IPS DF 6.9 (cell line): Measurements from ENCODE around the gene KIR2DL4.
"Not testable (repeated sequence)": the region's sequence is repeated elsewhere in the genome, so short reads cannot be mapped to it uniquely, and the experiment has no call there.

Experiments
- DNase-seq: peaks from one replicate; pipeline ENCODE4 v3.0.0-alpha.2; 2013; ENCODE audit warnings: low read depth, low spot score
- H3K27ac ChIP-seq: one replicate; pipeline ENCODE4 v1.5.1; 2013; ENCODE audit warnings: low read length, control low read depth
- H3K27me3 ChIP-seq: 2 replicates; pipeline ENCODE4 v1.6.1; 2013; ENCODE audit warnings: mild to moderate bottlenecking, low read length; ENCODE audit not compliant: control insufficient read depth, insufficient read depth
- H3K36me3 ChIP-seq: 2 replicates; pipeline ENCODE4 v1.6.1; 2013; ENCODE audit warnings: low read length; ENCODE audit not compliant: control insufficient read depth, insufficient read depth
- H3K4me1 ChIP-seq: 2 replicates; pipeline ENCODE4 v1.6.1; 2013; ENCODE audit warnings: low read length; ENCODE audit not compliant: control insufficient read depth, insufficient read depth
- H3K4me3 ChIP-seq: 2 replicates; pipeline ENCODE4 v1.5.1; 2013; ENCODE audit warnings: mild to moderate bottlenecking, low read length
- H3K9me3 ChIP-seq: 2 replicates; pipeline ENCODE4 v1.6.1; 2013; ENCODE audit warnings: low read length, inconsistent platforms; ENCODE audit not compliant: control insufficient read depth, insufficient read depth
- WGBS: extraction: QIAGEN DNeasy Blood & Tissue Kit; methylation state at CpG from one replicate; pipeline ENCODE4 v1.1.7; 2013; ENCODE audit warnings: mixed read lengths, missing lambda C conversion rate; ENCODE audit not compliant: insufficient read length, insufficient coverage; 5-methylcytosine and 5-hydroxymethylcytosine counted together

The KIR2DL4 gene

DNA sequence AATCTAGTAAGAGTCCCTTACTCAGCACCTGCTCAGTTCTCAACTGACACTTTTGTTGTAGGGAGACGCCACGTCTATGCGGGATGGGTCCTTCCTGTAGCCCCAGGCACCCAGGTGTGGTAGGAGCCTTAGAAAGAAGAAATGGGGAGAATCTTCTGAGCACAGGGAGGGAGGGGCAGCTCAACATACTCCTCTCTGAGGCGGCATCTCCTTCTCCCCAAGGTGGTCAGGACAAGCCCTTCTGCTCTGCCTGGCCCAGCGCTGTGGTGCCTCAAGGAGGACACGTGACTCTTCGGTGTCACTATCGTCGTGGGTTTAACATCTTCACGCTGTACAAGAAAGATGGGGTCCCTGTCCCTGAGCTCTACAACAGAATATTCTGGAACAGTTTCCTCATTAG is 1.2 kb downstream of the KIR2DL4 start:
- no peak for DNase-seq
- Histone ChIP-seq H3K9me3 (peaks cover 19% of the 10 kb centered on the region), H3K4me1 (no peaks in the 10 kb centered on the region), H3K36me3 (no peaks in the 10 kb centered on the region), H3K4me3 (no peak overlapping the region), H3K27ac (no peak overlapping the region), H3K27me3 (no peaks in the 10 kb centered on the region)
- WGBS: no CpG with 5 or more reads among the region's 10 CpGs

DNA sequence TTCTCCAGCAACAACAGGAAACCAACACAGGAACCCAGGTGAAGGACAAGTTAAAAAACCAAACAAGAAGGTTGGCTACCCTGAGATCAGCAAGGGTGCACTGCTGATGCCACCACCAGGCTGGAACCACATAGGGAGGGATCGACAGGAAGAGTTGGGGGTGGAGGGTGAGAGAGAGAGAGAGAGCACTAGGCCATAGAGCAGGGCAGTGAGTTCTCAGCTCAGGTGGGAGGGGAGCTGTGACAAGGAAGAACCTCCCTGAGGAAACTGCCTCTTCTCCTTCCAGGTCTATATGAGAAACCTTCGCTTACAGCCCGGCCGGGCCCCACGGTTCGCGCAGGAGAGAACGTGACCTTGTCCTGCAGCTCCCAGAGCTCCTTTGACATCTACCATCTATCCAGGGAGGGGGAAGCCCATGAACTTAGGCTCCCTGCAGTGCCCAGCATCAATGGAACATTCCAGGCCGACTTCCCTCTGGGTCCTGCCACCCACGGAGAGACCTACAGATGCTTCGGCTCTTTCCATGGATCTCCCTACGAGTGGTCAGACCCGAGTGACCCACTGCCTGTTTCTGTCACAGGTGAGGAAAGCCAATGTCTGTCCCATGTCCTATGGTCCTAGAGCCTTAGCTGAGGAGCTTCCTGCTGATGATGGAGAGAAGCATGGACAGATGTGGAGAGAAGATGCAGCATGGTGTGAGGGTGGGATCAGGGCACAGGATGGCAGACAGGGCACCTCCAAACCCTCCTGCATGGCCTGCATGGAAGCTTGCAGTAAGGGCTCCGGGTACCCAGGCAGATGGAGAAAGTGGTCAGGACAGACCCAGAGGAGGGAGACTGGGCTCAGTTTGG is 2.5 kb downstream of the KIR2DL4 start:
- Histone ChIP-seq H3K27ac (no peak overlapping the region), H3K4me3 (no peak overlapping the region), H3K27me3 (no peaks in the 10 kb centered on the region), H3K4me1 (no peaks in the 10 kb centered on the region), H3K36me3 (no peaks in the 10 kb centered on the region), H3K9me3 (peaks cover 19% of the 10 kb centered on the region)
- no CpG with 5 or more reads among the region's 14 CpGs for WGBS
- DNase-seq: no peak

DNA sequence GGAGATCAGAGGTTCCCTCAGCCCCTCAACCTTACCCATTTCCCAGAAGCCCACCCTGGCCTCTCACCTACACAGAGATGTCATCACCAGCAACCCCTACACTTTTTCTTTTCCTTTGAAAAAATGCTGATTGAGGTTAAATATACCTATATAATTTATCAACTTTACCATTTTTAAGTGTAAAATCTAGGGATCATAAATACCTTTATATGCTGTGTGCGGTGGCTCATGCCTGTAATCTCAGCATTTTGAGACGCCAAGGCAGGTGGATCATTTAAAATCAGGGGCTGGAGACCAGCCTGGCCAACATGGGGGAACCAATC is 3.1 kb downstream of the KIR2DL4 start:
- WGBS: no CpG with 5 or more reads among the region's 2 CpGs
- no peak overlapping the region for H3K4me3 ChIP-seq
- H3K4me1 ChIP-seq: no peaks in the 10 kb centered on the region
- no peaks in the 10 kb centered on the region for H3K36me3 ChIP-seq
- DNase-seq: no peak
- no peaks in the 10 kb centered on the region for H3K27me3 ChIP-seq
- no peak overlapping the region for H3K27ac ChIP-seq
- peaks cover 19% of the 10 kb centered on the region for H3K9me3 ChIP-seq

DNA sequence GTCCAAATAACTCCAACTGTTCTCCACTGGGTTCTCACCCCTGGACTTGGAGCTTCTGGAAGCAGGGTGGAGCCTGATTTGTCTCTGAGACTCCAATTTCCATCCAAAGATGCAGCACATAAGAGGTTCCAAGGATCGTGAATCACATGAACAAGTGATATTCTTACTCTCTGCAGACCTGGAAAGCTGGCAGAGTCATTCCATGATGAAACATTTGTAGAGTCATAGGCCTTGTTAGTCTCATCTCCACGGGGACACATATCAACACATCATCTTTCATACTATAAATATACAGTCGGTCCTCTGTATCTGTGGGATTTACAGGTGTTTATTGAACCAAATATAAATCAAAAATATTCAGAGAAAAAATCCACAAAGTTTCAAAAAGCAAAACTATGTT is 11.2 kb downstream of the KIR2DL4 start:
- DNase-seq, H3K4me1 ChIP-seq, H3K4me3 ChIP-seq, H3K36me3 ChIP-seq, H3K27ac ChIP-seq, H3K27me3 ChIP-seq: not testable (repeated sequence)
- WGBS: no CpG with 5 or more reads among the region's 3 CpGs
- peaks cover 16% of the 10 kb centered on the region for H3K9me3 ChIP-seq

DNA sequence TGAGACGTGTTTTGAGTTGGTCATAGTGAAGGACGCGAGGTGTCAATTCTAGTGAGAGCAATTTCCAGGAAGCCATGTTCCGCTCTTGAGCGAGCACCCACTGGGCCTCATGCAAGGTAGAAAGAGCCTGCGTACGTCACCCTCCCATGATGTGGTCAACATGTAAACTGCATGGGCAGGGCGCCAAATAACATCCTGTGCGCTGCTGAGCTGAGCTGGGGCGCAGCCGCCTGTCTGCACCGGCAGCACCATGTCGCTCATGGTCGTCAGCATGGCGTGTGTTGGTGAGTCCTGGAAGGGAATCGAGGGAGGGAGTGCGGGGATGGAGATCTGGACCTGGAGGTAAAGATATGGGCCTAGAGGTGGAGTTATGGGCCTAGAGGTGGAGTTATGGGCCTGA is 12.8 kb downstream of the KIR2DL4 start, which contains the start of gene KIR3DL1:
Gene KIR3DL1 (plus strand): TSS at position 218 of the 400 bp plus-strand sequence.
- H3K9me3 ChIP-seq: peaks cover 20% of the 10 kb centered on the region
- WGBS: no CpG with 5 or more reads among the region's 17 CpGs
- H3K27me3 ChIP-seq, H3K4me1 ChIP-seq, H3K36me3 ChIP-seq, H3K27ac ChIP-seq, DNase-seq, H3K4me3 ChIP-seq: not testable (repeated sequence)

DNA sequence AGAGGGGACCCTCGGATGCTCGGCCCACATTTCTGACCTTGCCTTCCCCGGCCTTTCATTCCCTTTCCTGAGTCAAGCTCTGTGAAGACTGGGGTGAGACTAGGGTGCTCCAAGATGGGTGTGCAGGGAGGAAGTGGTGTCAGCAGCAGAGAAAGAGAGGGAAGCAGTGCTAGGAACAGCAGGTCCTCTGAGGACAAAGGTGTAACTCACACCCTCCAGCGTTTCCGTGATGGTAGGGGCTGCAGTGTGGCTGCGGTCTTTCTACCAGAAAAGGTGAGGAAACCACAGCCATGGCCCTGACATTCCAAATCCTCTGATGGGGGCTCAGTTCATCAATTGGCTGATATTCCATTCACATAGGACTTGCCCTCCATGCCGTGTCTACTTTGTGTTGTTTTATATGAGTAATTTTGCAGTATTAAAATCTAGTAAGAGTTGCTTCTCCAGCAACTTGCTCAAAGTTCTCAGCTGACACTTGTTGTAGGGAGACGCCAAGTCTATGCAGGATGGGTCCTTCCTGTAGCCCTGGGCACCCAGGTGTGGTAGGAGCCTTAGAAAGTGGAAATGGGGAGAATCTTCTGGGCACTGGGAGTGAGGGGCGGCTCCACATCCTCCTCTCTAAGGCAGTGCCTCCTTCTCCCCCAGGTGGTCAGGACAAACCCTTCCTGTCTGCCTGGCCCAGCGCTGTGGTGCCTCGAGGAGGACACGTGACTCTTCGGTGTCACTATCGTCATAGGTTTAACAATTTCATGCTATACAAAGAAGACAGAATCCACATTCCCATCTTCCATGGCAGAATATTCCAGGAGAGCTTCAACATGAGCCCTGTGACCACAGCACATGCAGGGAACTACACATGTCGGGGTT is 14.5 kb downstream of the KIR2DL4 start:
- Histone ChIP-seq H3K36me3 (no peaks in the 10 kb centered on the region), H3K4me3 (no peak overlapping the region), H3K27ac (no peak overlapping the region), H3K4me1 (no peaks in the 10 kb centered on the region), H3K27me3 (no peaks in the 10 kb centered on the region), H3K9me3 (peaks cover 15% of the 10 kb centered on the region)
- no CpG with 5 or more reads among the region's 15 CpGs for WGBS
- DNase-seq: no peak

DNA sequence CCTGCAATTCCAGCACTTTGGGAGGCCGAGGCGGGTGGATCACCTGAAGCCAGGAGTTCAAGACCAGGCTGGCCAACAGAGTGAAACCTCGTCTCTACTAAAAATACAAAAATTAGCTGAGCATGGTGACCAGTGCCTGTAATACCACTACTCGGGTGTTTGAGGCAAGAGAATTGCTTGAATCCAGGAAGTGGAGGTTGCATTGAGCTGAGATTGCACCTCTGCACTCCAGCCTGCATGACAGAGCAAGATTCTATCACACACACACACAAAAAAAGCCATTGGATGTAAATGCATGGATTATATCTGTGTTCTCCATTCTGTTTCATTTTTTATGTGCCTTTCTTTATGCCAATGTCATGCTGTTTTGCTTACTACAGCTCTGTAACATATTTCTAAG is 21.0 kb downstream of the KIR2DL4 start:
- H3K4me1 ChIP-seq, H3K4me3 ChIP-seq: not testable (repeated sequence)
- no CpG with 5 or more reads among the region's 4 CpGs for WGBS

DNA sequence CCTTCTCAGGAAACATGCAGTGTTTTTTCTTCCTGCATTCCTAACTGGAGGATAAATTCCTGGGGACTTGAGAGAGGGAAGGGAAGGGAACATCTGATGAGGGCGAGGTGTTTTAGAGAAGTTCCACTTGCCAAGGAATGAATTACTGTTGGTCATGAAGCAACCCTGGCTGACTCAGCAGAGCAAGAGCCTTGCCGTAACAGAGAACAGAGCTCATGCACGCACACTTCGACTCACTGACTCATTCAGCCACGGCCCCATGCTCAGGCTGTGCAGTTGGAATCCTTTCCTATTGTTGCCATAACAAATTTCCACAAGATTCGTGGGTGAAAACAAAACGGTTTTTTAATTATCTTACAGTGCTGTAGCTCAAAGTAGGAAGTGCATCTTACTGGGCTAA is 21.9 kb downstream of the KIR2DL4 start:
- DNase-seq, H3K4me1 ChIP-seq, H3K36me3 ChIP-seq, H3K9me3 ChIP-seq, H3K27me3 ChIP-seq, H3K4me3 ChIP-seq, H3K27ac ChIP-seq: not testable (repeated sequence)
- WGBS: no CpG with 5 or more reads among the region's 7 CpGs

More for the DNA sequence above, 21.0 kb downstream of the KIR2DL4 start:
- H3K27me3 ChIP-seq, H3K9me3 ChIP-seq, H3K36me3 ChIP-seq, DNase-seq, H3K27ac ChIP-seq: not testable (repeated sequence)

DNA sequence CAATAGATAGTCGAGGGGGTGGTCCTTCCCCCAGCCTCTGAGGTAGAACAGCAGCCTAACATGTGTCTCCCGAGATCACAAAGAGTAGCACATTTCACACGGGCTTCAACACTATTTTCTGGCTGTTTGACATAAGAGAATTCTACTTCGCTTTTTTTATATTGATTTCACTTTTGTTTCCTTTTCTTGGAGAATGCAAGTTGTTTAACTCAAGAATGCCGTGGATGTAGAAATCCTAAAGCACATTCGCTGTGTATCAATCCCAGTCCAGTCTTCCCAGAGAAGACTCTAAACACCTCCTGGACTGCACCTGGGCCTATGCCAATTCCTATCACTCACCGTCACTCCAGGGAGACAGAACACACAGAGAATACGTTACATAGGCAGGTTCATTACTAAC is 24.7 kb downstream of the KIR2DL4 start:
- DNase-seq, H3K27ac ChIP-seq, H3K4me1 ChIP-seq, H3K27me3 ChIP-seq, H3K36me3 ChIP-seq, H3K9me3 ChIP-seq, H3K4me3 ChIP-seq: not testable (repeated sequence)
- no CpG with 5 or more reads among the region's 8 CpGs for WGBS

DNA sequence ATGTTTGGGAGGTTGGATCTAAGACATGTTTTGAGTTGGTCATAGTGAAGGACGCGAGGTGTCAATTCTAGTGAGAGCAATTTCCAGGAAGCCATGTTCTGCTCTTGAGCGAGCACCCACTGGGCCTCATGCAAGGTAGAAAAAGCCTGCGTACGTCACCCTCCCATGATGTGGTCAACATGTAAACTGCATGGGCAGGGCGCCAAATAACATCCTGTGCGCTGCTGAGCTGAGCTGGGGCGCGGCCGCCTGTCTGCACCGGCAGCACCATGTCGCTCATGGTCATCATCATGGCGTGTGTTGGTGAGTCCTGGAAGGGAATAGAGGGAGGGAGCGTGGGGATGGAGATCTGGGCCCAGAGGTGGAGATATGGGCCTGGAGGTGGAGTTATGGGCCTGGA is 29.1 kb downstream of the KIR2DL4 start, which contains the start of gene KIR2DS4:
Gene KIR2DS4 (plus strand): TSS at position 181 of the 400 bp plus-strand sequence.
- peaks cover 14% of the 10 kb centered on the region for H3K9me3 ChIP-seq
- not testable (repeated sequence) for DNase-seq, H3K27me3 ChIP-seq, H3K4me3 ChIP-seq, H3K4me1 ChIP-seq, H3K27ac ChIP-seq, H3K36me3 ChIP-seq
- WGBS: no CpG with 5 or more reads among the region's 14 CpGs
